CD1c-positive myeloid dendritic cell (primary cell): ENCODE data around the gene LTV1.
"Not testable (repeated sequence)": the region's sequence is repeated elsewhere in the genome, so short reads cannot be mapped to it uniquely, and the experiment has no call there.

ENCODE experiments used
- DNase-seq: peaks from one replicate; pipeline ENCODE4 v3.0.0-alpha.2; 2016; ENCODE audit errors: extremely low spot score

Gene LTV1

DNA sequence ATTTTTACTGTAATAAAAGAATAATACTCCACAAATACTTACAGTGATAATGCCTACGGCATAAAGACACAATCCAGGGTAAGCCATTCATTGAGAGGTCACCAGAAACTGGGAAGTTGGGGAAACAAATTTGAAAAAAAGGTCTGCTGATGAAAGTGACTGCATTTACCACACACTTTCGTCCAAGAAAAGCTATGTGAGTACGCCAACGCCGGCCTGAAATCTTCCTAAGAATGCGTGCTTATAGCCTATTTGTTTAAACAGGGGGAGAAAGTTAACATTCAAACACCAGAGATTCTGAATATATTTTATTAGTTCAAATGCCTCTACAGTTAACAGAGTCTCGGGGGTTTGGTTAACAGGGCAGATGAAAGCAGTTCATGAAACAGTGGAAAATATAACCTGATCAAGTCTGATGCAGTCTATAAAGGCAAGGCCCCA lies 657 bp upstream of the LTV1 start:
- peak; percentile 34 for DNase-seq

- DNase-seq, result peak; percentile 36
These were observed 500 bp downstream of the LTV1 start for GRCh38 chr6:143843677-143843999.

DNA sequence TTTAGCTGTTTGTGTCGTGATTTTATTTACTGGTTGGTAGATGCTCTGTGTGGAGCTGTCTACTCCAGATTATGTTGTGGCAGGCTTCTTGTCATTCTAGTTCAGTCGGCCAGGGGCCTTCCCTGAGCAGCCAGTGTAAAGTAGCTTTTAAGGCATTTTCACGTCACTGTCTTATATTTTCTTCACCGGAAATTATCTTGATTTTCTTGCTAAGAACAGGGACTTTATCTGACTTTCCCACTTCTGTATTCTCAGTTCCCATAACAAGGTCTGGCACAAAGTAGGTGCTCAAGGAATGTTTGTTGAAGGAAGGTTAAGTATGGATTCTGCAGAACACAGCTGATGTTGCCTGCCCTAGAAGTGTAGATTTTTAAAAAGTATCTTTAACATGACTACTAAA lies 868 bp downstream of the LTV1 start:
- DNase-seq, result peak; percentile 53

GRCh38 chr6:143845033-143845432 lies 1.9 kb downstream of the LTV1 start:
- no peak for DNase-seq

- not testable (repeated sequence) for DNase-seq
These were observed 8.6 kb downstream of the LTV1 start for GRCh38 chr6:143851706-143852105.

GRCh38 chr6:143855057-143855456 lies 11.9 kb downstream of the LTV1 start:
- not testable (repeated sequence) for DNase-seq

DNA sequence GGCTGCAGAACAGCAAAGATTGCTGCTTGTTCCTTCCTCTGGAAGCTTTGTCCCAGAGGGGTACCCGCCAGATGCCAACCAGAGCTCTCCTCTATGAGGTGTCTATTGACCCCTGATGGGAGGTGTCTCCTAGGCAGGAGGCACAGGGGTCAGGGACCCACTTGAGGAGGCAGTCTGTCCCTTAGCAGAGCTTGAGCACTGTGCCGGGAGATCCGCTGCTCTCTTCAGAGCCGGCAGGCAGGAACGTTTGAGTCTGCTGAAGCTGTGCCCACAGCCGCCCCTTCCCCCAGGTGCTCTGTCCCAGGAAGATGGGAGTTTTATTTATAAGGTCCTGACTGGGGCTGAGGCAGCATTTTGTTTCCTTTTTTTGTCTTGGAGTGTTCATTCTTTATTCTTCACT lies 13.6 kb downstream of the LTV1 start:
- not testable (repeated sequence) for DNase-seq

- no peak for DNase-seq
These were observed 14.5 kb downstream of the LTV1 start for GRCh38 chr6:143857651-143858050.

DNA sequence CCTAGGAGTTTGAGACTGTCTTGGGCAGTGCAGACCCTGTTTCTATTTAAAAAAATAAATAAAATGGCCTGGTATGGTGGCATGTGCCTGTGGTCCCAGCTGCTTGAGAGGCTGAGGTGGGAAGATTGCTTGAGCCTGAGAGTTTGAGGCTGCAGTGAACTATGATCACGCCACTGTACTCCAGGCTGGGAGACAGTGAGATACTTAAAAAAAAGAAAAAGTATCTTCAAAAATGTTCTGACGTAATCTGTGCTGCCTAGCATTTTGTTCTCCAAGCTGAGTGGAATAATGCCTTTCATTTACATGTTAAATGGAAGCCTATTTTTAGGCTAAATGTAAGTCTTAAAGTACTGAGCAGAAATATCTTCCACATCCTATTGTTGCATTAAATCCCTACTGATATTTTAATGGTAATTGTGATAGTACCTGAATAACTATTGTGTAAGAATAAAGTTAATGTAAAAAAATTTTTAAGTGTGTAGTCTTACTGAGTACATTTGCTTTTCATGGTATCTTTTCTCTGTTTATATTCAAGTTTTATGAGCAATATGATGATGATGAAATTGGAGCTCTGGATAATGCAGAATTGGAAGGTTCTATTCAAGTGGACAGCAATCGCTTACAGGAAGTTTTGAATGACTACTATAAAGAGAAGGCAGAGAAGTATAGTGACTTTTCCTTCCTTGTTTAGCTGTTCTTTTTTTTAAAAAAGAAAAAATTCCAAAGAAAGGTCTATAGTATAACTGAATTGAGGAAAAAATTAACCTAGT lies 16.9 kb downstream of the LTV1 start:
- DNase-seq, result no peak

DNA sequence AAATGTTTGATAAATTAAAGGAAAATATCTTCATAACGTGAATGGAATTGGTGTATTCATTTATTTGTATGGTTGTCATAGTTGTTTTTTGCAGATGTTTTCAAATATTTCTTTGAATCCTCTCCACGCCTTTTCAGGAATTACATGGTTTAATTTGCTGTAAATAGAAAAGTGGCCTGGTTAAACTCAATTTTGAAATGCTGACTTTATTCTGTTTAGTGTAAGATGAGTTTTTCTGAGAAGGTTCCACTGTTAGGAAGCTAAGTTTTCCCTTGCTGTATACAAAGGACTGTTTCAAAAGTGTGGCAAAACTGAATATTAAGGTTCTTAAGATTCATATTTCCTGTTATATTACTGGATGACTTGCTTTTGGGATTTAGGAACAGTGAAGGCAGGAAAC lies 20.6 kb downstream of the LTV1 start:
- DNase-seq, result no peak

DNA sequence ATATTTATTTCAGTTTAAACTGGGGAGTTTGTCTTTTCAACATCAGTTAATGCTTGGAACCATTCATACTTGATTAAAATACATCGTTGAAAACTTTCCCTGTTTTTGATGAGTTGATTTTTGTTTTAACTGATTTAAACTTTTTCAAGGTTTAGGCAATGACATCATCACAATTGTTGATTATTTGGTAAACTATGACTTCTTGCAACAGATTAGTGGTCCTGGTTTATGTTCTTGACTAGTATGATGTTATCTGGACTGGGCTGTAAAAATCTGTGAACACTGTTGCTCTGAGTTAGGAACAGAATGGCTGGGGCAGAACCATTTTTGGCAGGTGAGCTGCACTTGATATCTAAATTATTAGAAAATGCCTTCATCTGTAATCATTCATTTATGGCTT lies 21.1 kb downstream of the LTV1 start, which contains the start of gene ZC2HC1B:
Gene ZC2HC1B (plus strand): TSS at position 241 of the 400 bp plus-strand sequence. CDS start 66 bp downstream, at position 307.
- no peak for DNase-seq

- no peak for DNase-seq
These were observed 24.1 kb downstream of the LTV1 start for GRCh38 chr6:143867236-143867635.

DNA sequence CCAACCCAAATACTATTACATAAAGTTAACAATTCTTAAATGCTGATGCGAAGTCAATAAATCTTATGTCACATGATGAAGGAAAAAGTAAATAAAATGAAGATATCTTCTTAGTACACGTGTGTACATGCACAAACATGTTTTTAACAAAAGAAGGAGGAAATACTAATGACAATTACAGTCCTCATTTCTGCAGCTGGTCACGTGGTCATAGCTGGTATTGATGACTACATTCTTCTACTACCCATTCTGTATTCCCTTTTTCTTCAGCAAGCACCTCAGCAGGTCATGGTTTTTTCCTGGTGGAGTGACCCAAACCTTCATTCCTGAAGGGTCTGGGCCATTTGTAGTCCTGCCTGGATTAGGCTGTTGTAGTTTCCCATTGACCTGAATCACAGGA lies 25.7 kb downstream of the LTV1 start:
- DNase-seq, result not testable (repeated sequence)

- not testable (repeated sequence) for DNase-seq
These were observed 28.1 kb downstream of the LTV1 start for GRCh38 chr6:143871202-143871730.

DNA sequence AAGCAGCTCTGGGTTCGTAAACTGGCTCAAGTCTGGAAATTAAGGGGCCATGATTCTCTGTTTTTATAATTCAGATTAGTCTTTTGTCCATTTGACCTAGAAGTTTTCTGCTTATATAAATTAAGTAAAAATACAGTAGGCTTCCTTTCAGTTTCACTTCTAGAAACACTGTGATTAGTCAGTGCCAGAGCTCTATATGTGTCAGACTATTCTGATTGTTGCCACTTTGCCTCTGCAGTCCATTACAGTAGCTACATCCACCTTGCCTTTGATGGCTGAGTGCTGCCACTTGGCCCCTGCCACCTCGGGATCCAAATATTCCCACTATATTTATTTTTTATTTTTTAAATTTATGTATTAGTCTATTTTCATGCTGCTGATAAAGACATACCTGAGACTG lies 29.1 kb downstream of the LTV1 start:
- no peak for DNase-seq

DNA sequence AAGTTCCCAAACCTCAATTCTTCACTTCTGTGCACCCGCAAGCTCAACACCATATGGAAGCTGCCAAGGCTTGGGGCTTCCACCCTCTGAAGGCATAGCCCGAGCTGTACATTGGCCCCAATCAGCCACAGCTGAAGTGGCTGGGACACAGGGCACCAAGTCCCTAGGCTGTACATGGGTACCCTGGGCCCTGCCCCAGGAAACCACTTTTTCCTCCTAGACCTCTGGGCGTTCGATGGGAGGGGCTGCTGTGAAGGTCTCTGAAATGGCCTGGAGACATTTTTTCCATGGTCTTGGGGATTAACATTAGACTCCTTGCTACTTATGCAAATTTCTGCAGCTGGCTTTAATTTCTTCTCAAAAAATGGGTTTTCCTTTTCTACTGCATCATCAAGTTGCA lies 30.5 kb downstream of the LTV1 start:
- not testable (repeated sequence) for DNase-seq

DNA sequence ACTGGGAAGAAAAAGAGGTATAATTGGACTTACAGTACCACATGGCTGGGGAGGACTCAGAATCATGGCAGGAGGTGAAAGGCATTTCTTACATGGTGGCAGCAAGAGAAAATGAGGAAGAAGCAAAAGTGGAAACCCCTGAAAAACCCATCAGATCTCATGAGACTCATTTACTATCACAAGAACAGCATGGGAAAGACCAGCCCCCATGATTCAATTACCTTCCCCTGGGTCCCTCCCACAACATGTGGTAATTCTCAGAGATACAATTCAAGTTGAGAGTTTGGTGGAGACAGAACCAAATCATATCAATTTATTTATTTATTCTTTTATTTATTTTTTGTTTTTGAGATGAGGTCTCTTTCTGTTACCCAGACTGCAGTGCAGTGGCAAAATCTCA lies 31.4 kb downstream of the LTV1 start:
- not testable (repeated sequence) for DNase-seq

DNA sequence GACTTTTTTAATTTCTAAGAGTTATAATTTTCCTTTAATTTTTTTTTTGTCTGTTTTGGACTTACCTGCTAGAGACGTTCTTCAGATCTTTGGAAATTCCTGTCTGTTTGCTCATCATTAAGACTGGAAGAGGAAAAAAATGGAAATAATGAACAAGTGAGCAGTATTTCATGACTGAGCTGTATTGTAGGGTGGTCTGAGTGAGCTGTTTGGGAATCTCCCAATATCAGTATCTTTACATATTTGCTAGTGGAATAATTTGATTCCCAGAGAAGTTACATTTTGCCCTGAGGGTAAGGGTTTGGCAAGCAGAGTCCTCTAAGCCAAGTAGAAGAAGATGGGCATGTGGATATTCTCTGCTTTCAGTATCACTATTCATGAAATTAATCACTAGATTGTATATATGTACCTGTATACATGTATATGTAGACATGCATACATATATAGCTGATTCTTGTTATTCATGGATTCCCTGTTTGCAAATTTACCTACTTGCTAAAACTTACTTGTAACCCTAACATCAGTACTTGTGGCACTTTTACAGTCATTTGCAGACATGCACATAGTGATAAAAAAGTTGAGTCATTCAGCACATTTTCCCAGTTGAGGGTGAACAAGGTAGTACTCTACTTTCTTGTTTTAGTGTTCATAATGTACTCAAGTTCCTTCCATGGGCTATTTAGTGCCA lies 34.6 kb downstream of the LTV1 start:
- DNase-seq, result no peak

DNA sequence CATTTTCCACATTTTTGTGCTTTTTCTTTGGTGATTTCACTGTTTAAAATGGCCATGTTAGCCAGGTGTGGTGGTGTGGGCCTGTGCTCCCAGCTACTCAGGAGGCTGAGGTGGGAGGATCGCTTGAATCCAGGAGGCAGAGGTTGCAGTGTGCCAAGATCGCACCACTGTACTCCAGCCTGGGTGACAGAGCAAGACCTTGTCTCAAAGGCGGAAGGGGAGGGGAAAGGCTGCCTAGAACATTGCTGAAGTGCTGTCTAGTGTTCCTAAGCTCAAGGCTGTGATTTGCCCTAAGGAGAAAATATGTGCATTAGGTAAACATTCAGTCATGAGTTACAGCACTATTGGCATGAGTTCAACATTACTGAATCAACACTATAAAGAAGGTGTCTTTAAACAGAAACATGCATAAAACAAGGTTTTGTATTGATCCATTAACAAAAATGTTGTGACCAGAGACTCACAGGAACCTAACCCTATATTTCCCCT lies 35.2 kb downstream of the LTV1 start:
- DNase-seq, result no peak

DNA sequence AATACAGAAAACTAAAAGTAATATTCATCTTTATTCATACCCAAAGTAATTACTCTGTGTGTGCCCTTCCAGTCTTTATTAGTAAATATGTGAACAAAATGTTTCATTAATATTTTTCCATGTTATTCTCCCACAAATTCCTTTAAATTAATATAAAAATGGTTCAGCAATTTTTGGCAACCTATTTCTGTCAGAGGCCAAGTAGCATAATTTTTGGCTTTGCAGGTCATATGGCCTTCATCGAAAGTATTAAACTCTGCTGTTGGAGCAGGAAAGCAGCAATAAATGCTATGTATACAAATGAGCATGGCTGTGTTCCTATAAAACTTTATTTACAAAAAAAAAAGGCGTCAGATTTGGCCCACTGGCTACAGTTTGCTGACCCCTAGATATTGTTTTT lies 37.3 kb downstream of the LTV1 start:
- DNase-seq, result no peak

DNA sequence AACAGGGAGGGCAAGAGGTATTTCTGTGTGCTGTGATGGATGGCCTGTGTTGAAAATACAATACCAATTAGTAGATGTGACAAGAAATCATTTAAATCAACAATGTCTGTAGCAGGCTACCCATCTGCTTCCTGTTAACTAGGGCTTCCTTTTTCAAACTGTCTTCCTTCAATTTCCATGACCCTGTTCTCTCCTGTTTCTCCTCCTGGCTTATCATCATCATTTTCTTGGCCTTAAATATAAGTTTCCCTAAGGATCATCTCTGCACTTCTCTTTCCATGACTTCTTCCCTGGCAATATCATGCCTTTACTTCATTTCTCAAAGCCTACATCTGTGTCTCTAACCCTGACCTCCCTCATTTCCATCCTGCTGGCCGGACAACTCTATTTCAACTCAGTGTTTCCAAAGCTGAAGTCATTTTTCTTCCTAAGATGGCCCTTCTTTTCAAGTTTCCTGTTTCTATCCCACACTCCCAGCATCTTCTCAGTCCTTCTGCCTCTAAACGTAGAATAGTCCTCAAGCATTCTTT lies 39.3 kb downstream of the LTV1 start:
- DNase-seq, result no peak

- no peak for DNase-seq
These were observed 41.2 kb downstream of the LTV1 start for GRCh38 chr6:143884216-143884900.
